K562 (cell line): Measurements from ENCODE around the gene DAPL1. TPM values are rescaled to one million over a fixed set of nuclear protein-coding genes. Genes with fewer than 3 reads are reported as not detected.

Experiments
- ATAC-seq: fragments of 200-7000 bp; cut with Tn5 transposase; 3 replicates; pipeline ENCODE4 v1.9.1; 2020; ENCODE audit warnings: moderate library complexity
- BruUV-seq: library from RNA; stranded (reverse); fragments of 400-500 nt; replicated peaks from 2 replicates; lab custom pipeline; 2021; lab: Mats Ljungman, UMichigan
- CTCF ChIA-PET: fragments of 300-600 bp; formaldehyde crosslinking; extraction: SDS; loops from one replicate; lab custom pipeline; 2021; ENCODE audit warnings: low intra/inter-chr PET ratio; lab: Yijun Ruan, JAX
- POLR2A ChIA-PET: fragments of 300-600, 350-650 bp; sonication (Branson Sonifier 250); formaldehyde crosslinking; extraction: SDS; loops from one replicate; lab custom pipeline; 2021; ENCODE audit warnings: antibody characterized with exemption, inconsistent platforms; lab: Yijun Ruan, JAX
- DNase-seq, 4 experiments: peaks; one replicate each; pipeline versions ENCODE4 v3.0.0 to v3.0.0-alpha.2; 2011 to 2018; ENCODE audit warnings: low spot score in 3 of 4, mixed read lengths in 3 of 4; ENCODE audit errors: extremely low read depth in 1 of 4
- FAIRE-seq: peaks from 2 replicates; lab custom pipeline; 2011; peaks lifted over from hg19 to GRCh38; lab: Jason Lieb, UNC
- H2AFZ ChIP-seq: 2 replicates; pipeline ENCODE4 v1.6.0; 2011; ENCODE audit warnings: low read depth, low read length, control low read depth, inconsistent platforms
- H3K27ac ChIP-seq: fragments of 200-600 bp; 3 replicates; pipeline ENCODE4 v1.8.0; 2011; ENCODE audit warnings: low read depth, mild to moderate bottlenecking, control low read depth, inconsistent platforms, low read length, moderate library complexity, mixed read lengths; ENCODE audit errors: extremely low read depth
- H3K27me3 ChIP-seq, 2 experiments: fragments of 300-600 bp in 1 of 2; 2 replicates in 1 of 2; 3 replicates in 1 of 2; pipeline versions ENCODE4 v1.6.0 to v1.8.0; 2011; ENCODE audit warnings: inconsistent platforms in 2 of 2, low read length in 2 of 2, mild to moderate bottlenecking in 1 of 2, mixed read lengths in 1 of 2, moderate library complexity in 1 of 2; ENCODE audit not compliant: control insufficient read depth in 2 of 2, insufficient read depth in 2 of 2
- H3K36me3 ChIP-seq: fragments of 300-600 bp; 3 replicates; pipeline ENCODE4 v1.8.0; 2011; ENCODE audit warnings: mild to moderate bottlenecking, low read length, inconsistent platforms; ENCODE audit not compliant: control insufficient read depth, insufficient read depth
- H3K4me1 ChIP-seq, 2 experiments: fragments of 200-600 bp in 1 of 2; replicated peaks in 1 of 2; 2 replicates in 1 of 2; 3 replicates in 1 of 2; pipeline versions ENCODE4 v1.5.1 to v1.8.0; 2011; ENCODE audit warnings: inconsistent platforms in 2 of 2, low read length in 2 of 2, mild to moderate bottlenecking in 1 of 2, mixed read lengths in 1 of 2, moderate library complexity in 1 of 2; ENCODE audit not compliant: control insufficient read depth in 2 of 2, insufficient read depth in 2 of 2
- H3K4me2 ChIP-seq: 2 replicates; pipeline ENCODE4 v1.6.1; 2011; ENCODE audit warnings: low read length, control low read depth, inconsistent platforms, mixed read lengths; ENCODE audit not compliant: insufficient read depth
- H3K4me3 ChIP-seq: fragments of 200-600 bp; sonication (generic), shearing (Covaris generic); 2 replicates; pipeline ENCODE4 v1.5.1; 2016; ENCODE audit warnings: control low read depth, inconsistent platforms
- H3K79me2 ChIP-seq: fragments of 200-600 bp; 3 replicates; pipeline ENCODE4 v1.8.0; 2011; ENCODE audit warnings: low read length, inconsistent platforms; ENCODE audit not compliant: control insufficient read depth, insufficient read depth
- H3K9ac ChIP-seq, 2 experiments: 2 replicates each; pipeline versions ENCODE4 v1.6.0 to v1.6.1; 2011; ENCODE audit warnings: low read depth in 2 of 2, low read length in 2 of 2, control low read depth in 1 of 2, inconsistent platforms in 1 of 2, mild to moderate bottlenecking in 1 of 2, mixed read lengths in 1 of 2; ENCODE audit not compliant: insufficient read depth in 1 of 2
- H3K9me1 ChIP-seq: one replicate; pipeline ENCODE4 v1.6.0; 2011; ENCODE audit warnings: inconsistent platforms, mild to moderate bottlenecking, low read length, moderate library complexity; ENCODE audit not compliant: control insufficient read depth, insufficient read depth
- H3K9me3 ChIP-seq: replicated peaks from 2 replicates; pipeline ENCODE4 v1.5.1; 2011; ENCODE audit warnings: low read depth, low read length, inconsistent platforms; ENCODE audit not compliant: control insufficient read depth, insufficient read depth
- H4K20me1 ChIP-seq: replicated peaks from 2 replicates; pipeline ENCODE4 v1.6.1; 2011; ENCODE audit warnings: low read length, inconsistent platforms, mixed read lengths; ENCODE audit not compliant: control insufficient read depth, insufficient read depth
- ATF7 ChIP-seq: fragments of 450-650 bp; IDR thresholded peaks from 2 replicates; pipeline ENCODE4 v1.7.1; 2014; ENCODE audit warnings: mild to moderate bottlenecking, moderate library complexity
- BDP1 ChIP-seq: IDR thresholded peaks from 3 replicates; pipeline ENCODE4 v1.6.1; 2011; ENCODE audit not compliant: insufficient read length, insufficient read depth
- DEAF1 ChIP-seq: fragments of 450-650 bp; formaldehyde crosslinking; IDR thresholded peaks from 2 replicates; pipeline ENCODE4 v1.4.0; 2020; ENCODE audit warnings: mild to moderate bottlenecking, moderate library complexity
- ELF1 ChIP-seq: fragments of 200-800 bp; sonication (Bioruptor generic); IDR thresholded peaks from 2 replicates; pipeline ENCODE4 v1.6.1; 2016; ENCODE audit warnings: missing genetic modification characterization, missing compliant biosample characterization
- HDAC1 ChIP-seq, 2 experiments: fragments of 450-650 bp; IDR thresholded peaks; 2 replicates each; pipeline ENCODE4 v1.6.1; 2016 to 2017; ENCODE audit warnings: inconsistent platforms in 1 of 2, mild to moderate bottlenecking in 1 of 2, moderate library complexity in 1 of 2
- IRF1 ChIP-seq: sonication (generic); formaldehyde crosslinking; IDR thresholded peaks from 2 replicates; pipeline ENCODE4 v1.8.0; 2022; ENCODE audit warnings: missing genetic modification reagents, mild to moderate bottlenecking, borderline replicate concordance
- JUN ChIP-seq, 2 experiments: sonication (generic) in 1 of 2; formaldehyde crosslinking in 1 of 2; IDR thresholded peaks; 2 replicates each; pipeline versions ENCODE4 v1.6.1 to v1.8.0; 2012 to 2022; ENCODE audit warnings: borderline replicate concordance in 2 of 2, mild to moderate bottlenecking in 2 of 2, improper control_type of control experiment in 1 of 2, low read depth in 1 of 2, low read length in 1 of 2, missing genetic modification reagents in 1 of 2
- MCM2 ChIP-seq: fragments of 450-650 bp; IDR thresholded peaks from 2 replicates; pipeline ENCODE4 v1.6.1; 2017; ENCODE audit warnings: low read depth, mild to moderate bottlenecking
- PYGO2 ChIP-seq: fragments of 450-650 bp; IDR thresholded peaks from 2 replicates; pipeline ENCODE4 v1.6.1; 2016; ENCODE audit warnings: mild to moderate bottlenecking, missing genetic modification characterization, moderate library complexity, missing compliant biosample characterization
- RAD51 ChIP-seq: fragments of 450-650 bp; IDR thresholded peaks from 2 replicates; pipeline ENCODE4 v1.7.1; 2016; ENCODE audit warnings: low read depth, mild to moderate bottlenecking, borderline replicate concordance
- ZNF165 ChIP-seq: fragments of 250-450 bp; sonication (Bioruptor Pico); IDR thresholded peaks from 2 replicates; pipeline ENCODE4 v1.4.0; 2020; ENCODE audit warnings: borderline replicate concordance
- ZNF175 ChIP-seq: fragments of 200-800 bp; sonication (Bioruptor generic); IDR thresholded peaks from 2 replicates; pipeline ENCODE4 v1.6.1; 2016; ENCODE audit warnings: low read depth, mild to moderate bottlenecking, missing genetic modification characterization, missing compliant biosample characterization
- ZNF23 ChIP-seq: fragments of 250-450 bp; sonication (Bioruptor Pico); IDR thresholded peaks from 2 replicates; pipeline ENCODE4 v1.4.0; 2020; ENCODE audit warnings: mild to moderate bottlenecking
- ZNF41 ChIP-seq: fragments of 250-450 bp; sonication (Bioruptor Pico); conservative IDR thresholded peaks from 2 replicates; pipeline ENCODE4 v1.4.0; 2020; ENCODE audit warnings: mild to moderate bottlenecking
- ZNF586 ChIP-seq: fragments of 450-650 bp; formaldehyde crosslinking; conservative IDR thresholded peaks from 2 replicates; pipeline ENCODE4 v1.4.0; 2020; ENCODE audit warnings: mild to moderate bottlenecking, moderate library complexity
- WGBS: fragments of 100-300 bp; shearing (Covaris generic); methylation state at CpG from one replicate; pipeline ENCODE4 v1.1.6; 2016; ENCODE audit warnings: low coverage, mixed read lengths; ENCODE audit not compliant: insufficient coverage; ENCODE audit errors: missing lambda C conversion rate; 5-methylcytosine and 5-hydroxymethylcytosine counted together
- in situ Hi-C: fragments of 300-500 bp; cut with MboI; formaldehyde crosslinking; loops from 4 replicates; pipeline ENCODE4 v1.15.0; 2018; ENCODE audit warnings: inconsistent platforms, mixed read lengths
- intact Hi-C: fragments of 100-400 bp; cut with micrococcal nuclease; formaldehyde crosslinking; loops from 2 replicates; pipeline ENCODE4 v1.14.2; 2022
- polyA plus RNA-seq, 8 experiments: library from polyadenylated mRNA; depleted of rRNA in 4 of 8; stranded (reverse) in 5 of 8; unstranded in 3 of 8; fragments of >200 nt; fragmentation: Nextera tagmentation in 2 of 8; fragmentation: Illumina TruSeq in 1 of 8; extraction: Ambion mirVana in 2 of 8; extraction: Trizol in 1 of 8; gene quantifications; 2 replicates each; pipeline versions ENCODE4 v1.2.1 to v1.2.3, GENCODE V29; 2011 to 2014; ENCODE audit warnings: inconsistent platforms in 1 of 8, missing spikeins in 1 of 8
- total RNA-seq, 7 experiments: library from RNA; depleted of rRNA in 6 of 7; stranded (reverse); fragments of >200 nt in 6 of 7; fragmentation: Illumina TruSeq in 2 of 7; extraction: Trizol in 2 of 7; gene quantifications; 2 replicates each; pipeline versions ENCODE4 v1.2.1 to v1.2.3, GENCODE V29; 2011 to 2021; ENCODE audit warnings: low replicate concordance in 1 of 7

DAPL1 gene
- total and polyA plus RNA-seq, 9 of the 15 experiments (the other 6 are each of a cell fraction or from before 2014, with no cell fraction given): not detected

- Histone ChIP-seq H3K4me1 (no peaks in the 10 kb centered on the region), H3K79me2 (no peaks in the 10 kb centered on the region), H3K27me3 (0 out of 5 replicates have a peak, but pooled peaks cover 0 to 2% of the 10 kb centered on the region in 2 experiments)
- ATAC-seq (no peak), FAIRE-seq (no peak)
- ChIA-PET CTCF (no interaction called here), POLR2A (interaction anchor here (0.6 kb wide), 1 partner anchor 24 kb away, joined by 3 read pairs; no protein-coding TSS in a partner anchor)
- TF ChIP-seq ZNF41 (CRISPR knock-in tag) (no peak), ATF7 (no peak), RAD51 (no peak), ELF1 (no peak), MCM2 (no peak)
- TF ChIP-seq, all 486 proteins: peak for 0
- in situ Hi-C loops: no loop called here
- no peaks in the 10 kb centered on the region for H3K36me3 ChIP-seq
- WGBS: 0% methylated on average over 1 of the region's 1 CpG
- no peaks in the 10 kb centered on the region for H4K20me1 ChIP-seq
- H2AFZ ChIP-seq: no peak overlapping the region
- no peak overlapping the region for H3K4me2 ChIP-seq
- no TSS peak for BruUV-seq
- H3K27ac ChIP-seq: no peak overlapping the region
- H3K9me1 ChIP-seq: no peaks in the 10 kb centered on the region
- DNase-seq: no peak
- H3K9me3 ChIP-seq: no peaks in the 10 kb centered on the region
- intact Hi-C loops: no loop called here
- no peak overlapping the region for H3K9ac ChIP-seq
- no peak overlapping the region for H3K4me3 ChIP-seq
Measured at GRCh38 chr2:158805936-158806335, 10.8 kb downstream of the DAPL1 start.

- Histone ChIP-seq H4K20me1 (no peaks in the 10 kb centered on the region), H3K79me2 (no peaks in the 10 kb centered on the region), H3K9me3 (no peaks in the 10 kb centered on the region), H3K4me3 (no peak overlapping the region), H3K9ac (no peak overlapping the region), H3K27me3 (0 out of 5 replicates have a peak, but pooled peaks cover 0 to 2% of the 10 kb centered on the region in 2 experiments), H3K36me3 (no peaks in the 10 kb centered on the region), H3K27ac (no peak overlapping the region), H2AFZ (no peak overlapping the region), H3K4me1 (no peaks in the 10 kb centered on the region), H3K4me2 (no peak overlapping the region), H3K9me1 (no peaks in the 10 kb centered on the region)
- ChIA-PET POLR2A (no interaction called here), CTCF (no interaction called here)
- FAIRE-seq (no peak), DNase-seq (no peak), ATAC-seq (no peak)
- in situ Hi-C loops: no loop called here
- intact Hi-C loops: no loop called here
- no TSS peak for BruUV-seq
- 0% methylated on average over 4 of the region's 4 CpGs for WGBS
- TF ChIP-seq HDAC1 (IDR thresholded peaks at IDR 0.05) (no peak), PYGO2 (tag) (no peak), ZNF165 (no peak), ZNF586 (no peak), ZNF175 (CRISPR knock-in tag) (no peak), BDP1 (no peak), ZNF23 (no peak), JUN (IDR thresholded peaks at IDR 0.05; ENCODE audit: borderline replicate concordance, low read depth, low read length) (no peak), JUN (CRISPR knock-in tag; IDR thresholded peaks at IDR 0.05; ENCODE audit: borderline replicate concordance) (no peak), DEAF1 (CRISPR knock-in tag) (no peak), IRF1 (CRISPR knock-in tag) (no peak)
Measured at GRCh38 chr2:158806941-158807340, 11.8 kb downstream of the DAPL1 start.
